Measurements from ENCODE around the gene CHST13. TPM values are rescaled to one million over a fixed set of nuclear protein-coding genes. Genes with fewer than 3 reads are reported as not detected.

The CHST13 gene
- total and polyA plus RNA-seq, 2 donors (not counting 3 experiments of a cell fraction or from before 2014, with no cell fraction given) = 0.04 TPM; not detected in 1

GRCh38 chr3:126502656-126503055, 21.3 kb upstream of the CHST13 start:
- H3K79me2 ChIP-seq (ENCODE audit: control insufficient read depth, insufficient read depth, low read length) = no peaks in the 10 kb centered on the region
- no peak overlapping the region for H3K4me2 ChIP-seq (ENCODE audit: insufficient read depth, low read length)
- no peaks in the 10 kb centered on the region for H3K9me3 ChIP-seq (replicated peaks; ENCODE audit: control insufficient read depth, insufficient read depth, low read length)
- no TSS peak for BruUV-seq (replicated peaks)
- ChIA-PET POLR2A (no interaction called here), CTCF (no interaction called here)
- FAIRE-seq (no peak), DNase-seq (ENCODE audit: low read depth, low spot score) (no peak)
- H4K20me1 ChIP-seq (replicated peaks; ENCODE audit: control insufficient read depth, extremely low read depth, insufficient read depth, low read length) = no peaks in the 10 kb centered on the region
- H3K9me1 ChIP-seq (replicated peaks; ENCODE audit: control insufficient read depth, extremely low read depth, insufficient read depth, low read length) = no peaks in the 10 kb centered on the region
- H3K9ac ChIP-seq (replicated peaks; ENCODE audit: extremely low read depth, insufficient read depth, low read length) = no peak overlapping the region
- no peak overlapping the region for H2AFZ ChIP-seq (ENCODE audit: low read depth, low read length)
- no peaks in the 10 kb centered on the region for H3K4me1 ChIP-seq (ENCODE audit: control insufficient read depth, extremely low read depth, insufficient read depth, low read length)
- H3K36me3 ChIP-seq (ENCODE audit: control insufficient read depth in 2 of 2, extremely low read depth in 1 of 2, insufficient read depth in 2 of 2, low read length in 2 of 2) = no peaks in the 10 kb centered on the region
- no peaks in the 10 kb centered on the region for H3K27me3 ChIP-seq (ENCODE audit: control insufficient read depth in 2 of 2, insufficient read depth in 2 of 2, low read length in 2 of 2)
- H3K4me3 ChIP-seq (replicated peaks in 1 of 3; ENCODE audit: insufficient read depth in 1 of 3, low read depth in 1 of 3, low read length in 3 of 3) = no peak overlapping the region
- no peak for TF ChIP-seq MAX (IDR thresholded peaks at IDR 0.05; ENCODE audit: insufficient read depth, insufficient read length)
- no peak for TF ChIP-seq MYC (IDR thresholded peaks at IDR 0.05; ENCODE audit: low read depth, low read length)
- no peak for TF ChIP-seq POLR2AphosphoS5 (IDR thresholded peaks at IDR 0.05; ENCODE audit: insufficient read depth, low read depth, low read length)
- TF ChIP-seq FOS (IDR thresholded peaks at IDR 0.05; ENCODE audit: borderline replicate concordance, insufficient read depth, low read length) = no peak
- TF ChIP-seq JUN (IDR thresholded peaks at IDR 0.05; ENCODE audit: borderline replicate concordance, insufficient read depth, insufficient read length, low read depth) = no peak
- TF ChIP-seq EZH2 (IDR thresholded peaks at IDR 0.05; ENCODE audit: borderline replicate concordance, low read depth, low read length, severe bottlenecking) = no peak
- no peak for TF ChIP-seq POLR2A (IDR thresholded peaks at IDR 0.05; ENCODE audit: low read depth, low read length)
- no peak for TF ChIP-seq CTCF (IDR thresholded peaks at IDR 0.05; ENCODE audit: extremely low read depth in 1 of 2, insufficient read depth in 1 of 2, low read depth in 1 of 2, low read length in 2 of 2)
- TF ChIP-seq GATA2 (IDR thresholded peaks at IDR 0.05; ENCODE audit: insufficient read depth, insufficient read length, low read depth, low read length) = no peak
- dilution Hi-C loops (cut with MboI; ENCODE audit: extremely low pct_ligation_motif_present, low sequenced_read_pairs) = no loop called here
- intact Hi-C loops (cut with micrococcal nuclease) = no loop called here
- H3K27ac ChIP-seq (ENCODE audit: insufficient read depth, low read depth, low read length) = no peak overlapping the region

Measured in endothelial cell of umbilical vein (primary cell).